HepG2 (cell line): ENCODE measurements around the gene CPXM1. TPM values are rescaled to one million over a fixed set of nuclear protein-coding genes. Genes with fewer than 3 reads are reported as not detected.
A peak's percentile ranks its signal among the peaks of the same experiment; 100 is the strongest.

Experiments
- ARNT ChIP-seq: fragments of 450-650 bp; IDR thresholded peaks from 2 replicates; pipeline ENCODE4 v1.6.1; 2017
- KDM3A ChIP-seq: IDR thresholded peaks from 2 replicates; pipeline ENCODE4 v1.6.1; 2018; ENCODE audit warnings: low read depth, missing compliant biosample characterization
- NFKBIZ ChIP-seq: IDR thresholded peaks from 2 replicates; pipeline ENCODE4 v1.6.1; 2018; ENCODE audit warnings: missing genetic modification reagents, missing compliant biosample characterization
- NR2F2 ChIP-seq: IDR thresholded peaks from 2 replicates; pipeline ENCODE4 v1.6.1; 2012; ENCODE audit warnings: low read depth, inconsistent platforms, borderline replicate concordance
- PHF5A ChIP-seq: IDR thresholded peaks from one replicate; pipeline ENCODE4 v1.6.1; 2018; ENCODE audit warnings: low read depth, missing genetic modification reagents; ENCODE audit not compliant: unreplicated experiment
- REST ChIP-seq, 2 experiments: IDR thresholded peaks; 2 replicates each; pipeline ENCODE4 v1.6.1; 2011 to 2012; ENCODE audit warnings: low read length in 2 of 2, borderline replicate concordance in 1 of 2, low read depth in 1 of 2, mild to moderate bottlenecking in 1 of 2, moderate library complexity in 1 of 2
- REXO4 ChIP-seq: sonication (generic); formaldehyde crosslinking; IDR thresholded peaks from 2 replicates; pipeline ENCODE4 v1.8.0; 2022; ENCODE audit warnings: missing genetic modification reagents, mild to moderate bottlenecking, borderline replicate concordance
- SP2 ChIP-seq: sonication (generic); formaldehyde crosslinking; IDR thresholded peaks from 2 replicates; pipeline ENCODE4 v1.5.1; 2020; ENCODE audit warnings: mild to moderate bottlenecking, missing genetic modification reagents
- STAG1 ChIP-seq: sonication (generic); formaldehyde crosslinking; IDR thresholded peaks from 2 replicates; pipeline ENCODE4 v1.4.0; 2020; ENCODE audit warnings: missing genetic modification reagents
- TFAP4 ChIP-seq: sonication (generic); IDR thresholded peaks from 2 replicates; pipeline ENCODE4 v1.6.1; 2016; ENCODE audit warnings: low read depth, borderline replicate concordance
- ZNF263 ChIP-seq: sonication (generic); formaldehyde crosslinking; IDR thresholded peaks from 2 replicates; pipeline ENCODE4 v1.4.0; 2020; ENCODE audit warnings: missing genetic modification reagents
- ZNF337 ChIP-seq: sonication (generic); formaldehyde crosslinking; IDR thresholded peaks from 2 replicates; pipeline ENCODE4 v1.5.1; 2020; ENCODE audit warnings: missing genetic modification reagents, low read depth, mild to moderate bottlenecking, borderline replicate concordance
- ZNF570 ChIP-seq: sonication (generic); formaldehyde crosslinking; IDR thresholded peaks from 2 replicates; pipeline ENCODE4 v1.4.0; 2020; ENCODE audit warnings: mild to moderate bottlenecking, missing genetic modification reagents, borderline replicate concordance
- ZNF670 ChIP-seq: sonication (generic); formaldehyde crosslinking; IDR thresholded peaks from 2 replicates; pipeline ENCODE4 v1.8.0; 2022; ENCODE audit warnings: mild to moderate bottlenecking, missing genetic modification reagents, borderline replicate concordance
- polyA plus RNA-seq, 8 experiments: library from polyadenylated mRNA; depleted of rRNA in 3 of 8; stranded (reverse) in 7 of 8; unstranded in 1 of 8; fragments of >200 nt; fragmentation: Illumina TruSeq in 4 of 8; extraction: Trizol in 4 of 8; gene quantifications; 2 replicates each; pipeline versions ENCODE4 v1.2.1 to v1.2.3, GENCODE V29; 2011 to 2016; ENCODE audit warnings: low read depth in 4 of 8, missing spikeins in 1 of 8, mixed read lengths in 1 of 8; ENCODE audit not compliant: insufficient read depth in 1 of 8
- total RNA-seq, 5 experiments: library from RNA; depleted of rRNA; stranded (reverse); fragments of >200 nt; fragmentation: Illumina TruSeq; extraction: Trizol; gene quantifications; 2 replicates each; pipeline ENCODE4 v1.2.3, GENCODE V29; 2016; ENCODE audit warnings: low read depth in 1 of 5
- TF ChIP-seq, protein P1 (sequence below): sonication (generic); formaldehyde crosslinking; IDR thresholded peaks from 2 replicates; pipeline ENCODE4 v1.5.0; 2020; ENCODE audit warnings: missing genetic modification reagents
- TF ChIP-seq, protein P2 (sequence below): IDR thresholded peaks from 2 replicates; pipeline ENCODE4 v1.6.1; 2016; ENCODE audit warnings: control low read depth

The CPXM1 gene
- total and polyA plus RNA-seq, 2 of the 13 experiments (the other 11 are each of a cell fraction or from before 2014, with no cell fraction given), result 0.07 TPM; not detected in 1

GRCh38 chr20:2756056-2756611, 44.3 kb downstream of the CPXM1 start (continued):
- TF ChIP-seq PHF5A (CRISPR knock-in tag) (no peak), REST (IDR thresholded peaks at IDR 0.05; ENCODE audit: borderline replicate concordance in 1 of 2, low read depth in 1 of 2, low read length in 2 of 2) (no peak), STAG1 (peak; percentile 97), ZNF263 (CRISPR knock-in tag) (no peak), ARNT (no peak), KDM3A (CRISPR knock-in tag) (0 out of 2 replicates have a peak, but pooled peaks have one; percentile 42), ZNF670 (no peak), SP2 (CRISPR knock-in tag) (no peak), REXO4 (CRISPR knock-in tag) (no peak), TFAP4 (no peak), NR2F2 (no peak), NFKBIZ (CRISPR knock-in tag) (no peak), ZNF337 (CRISPR knock-in tag) (no peak), ZNF570 (no peak)
- TF ChIP-seq, protein P1, sequence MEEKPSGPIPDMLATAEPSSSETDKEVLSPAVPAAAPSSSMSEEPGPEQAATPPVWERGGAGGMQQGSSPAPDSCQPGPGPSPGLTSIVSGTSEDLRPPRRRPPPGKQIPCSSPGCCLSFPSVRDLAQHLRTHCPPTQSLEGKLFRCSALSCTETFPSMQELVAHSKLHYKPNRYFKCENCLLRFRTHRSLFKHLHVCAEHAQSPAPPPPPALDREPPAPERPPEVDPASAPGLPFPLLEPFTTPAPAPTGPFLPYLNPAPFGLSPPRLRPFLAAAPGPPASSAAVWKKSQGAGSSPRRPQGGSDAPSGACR (CRISPR knock-in tag), result no peak
- TF ChIP-seq, protein P2, sequence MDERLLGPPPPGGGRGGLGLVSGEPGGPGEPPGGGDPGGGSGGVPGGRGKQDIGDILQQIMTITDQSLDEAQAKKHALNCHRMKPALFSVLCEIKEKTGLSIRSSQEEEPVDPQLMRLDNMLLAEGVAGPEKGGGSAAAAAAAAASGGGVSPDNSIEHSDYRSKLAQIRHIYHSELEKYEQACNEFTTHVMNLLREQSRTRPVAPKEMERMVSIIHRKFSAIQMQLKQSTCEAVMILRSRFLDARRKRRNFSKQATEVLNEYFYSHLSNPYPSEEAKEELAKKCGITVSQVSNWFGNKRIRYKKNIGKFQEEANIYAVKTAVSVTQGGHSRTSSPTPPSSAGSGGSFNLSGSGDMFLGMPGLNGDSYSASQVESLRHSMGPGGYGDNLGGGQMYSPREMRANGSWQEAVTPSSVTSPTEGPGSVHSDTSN (CRISPR knock-in tag), result no peak
